GM12878 (cell line): Measurements from ENCODE around the gene GNB3. TPM values are rescaled to one million over a fixed set of nuclear protein-coding genes. Genes with fewer than 3 reads are reported as not detected.
A peak's percentile ranks its signal among the peaks of the same experiment; 100 is the strongest.

Experiments used
- ATF3 ChIP-seq: IDR thresholded peaks from 2 replicates; pipeline ENCODE4 v1.6.1; 2011; ENCODE audit warnings: low read depth, mild to moderate bottlenecking, low read length, moderate library complexity, borderline replicate concordance; ENCODE audit errors: extremely low read depth
- CEBPB ChIP-seq, 2 experiments: fragments of 150-350 bp in 1 of 2; IDR thresholded peaks; 2 replicates each; pipeline ENCODE4 v1.6.1; 2012 to 2014; ENCODE audit warnings: low read depth in 2 of 2, low read length in 2 of 2, borderline replicate concordance in 1 of 2, inconsistent platforms in 1 of 2
- CHD1 ChIP-seq: IDR thresholded peaks from 2 replicates; pipeline ENCODE4 v1.6.1; 2012; ENCODE audit warnings: low read depth, low read length, improper control_type of control experiment
- CREM ChIP-seq: IDR thresholded peaks from 2 replicates; pipeline ENCODE4 v1.6.1; 2014; ENCODE audit warnings: antibody characterized with exemption, low read depth
- CTCF ChIP-seq, 3 experiments: IDR thresholded peaks in 2 of 3; conservative IDR thresholded peaks in 1 of 3; 2 replicates each; pipeline ENCODE4 v1.5.1; 2011; ENCODE audit warnings: low read depth in 3 of 3, low read length in 3 of 3, mild to moderate bottlenecking in 3 of 3, control low read depth in 2 of 3, moderate library complexity in 2 of 3, inconsistent platforms in 1 of 3, mixed read lengths in 1 of 3; ENCODE audit not compliant: control insufficient read depth in 2 of 3, insufficient read depth in 1 of 3; ENCODE audit errors: extremely low read depth in 1 of 3
- HCFC1 ChIP-seq: fragments of 150-350 bp; IDR thresholded peaks from 2 replicates; pipeline ENCODE4 v1.6.1; 2014; ENCODE audit warnings: low read length
- IKZF1 ChIP-seq: fragments of 450-650 bp; conservative IDR thresholded peaks from 2 replicates; pipeline ENCODE4 v1.6.1; 2017; ENCODE audit warnings: antibody characterized with exemption, mild to moderate bottlenecking
- IKZF2 ChIP-seq, 2 experiments: fragments of 450-650 bp; IDR thresholded peaks; 2 replicates each; pipeline ENCODE4 v1.6.1; 2017; ENCODE audit warnings: mild to moderate bottlenecking in 2 of 2, moderate library complexity in 2 of 2
- NFYA ChIP-seq: IDR thresholded peaks from 2 replicates; pipeline ENCODE4 v1.6.1; 2011; ENCODE audit warnings: low read depth, mild to moderate bottlenecking, low read length, improper control_type of control experiment, borderline replicate concordance
- NR2C2 ChIP-seq: IDR thresholded peaks from 2 replicates; pipeline ENCODE4 v1.6.1; 2011; ENCODE audit warnings: borderline replicate concordance, low read depth; ENCODE audit not compliant: control insufficient read depth, insufficient read length
- NR2F1 ChIP-seq: fragments of 450-650 bp; conservative IDR thresholded peaks from 2 replicates; pipeline ENCODE4 v1.6.1; 2017; ENCODE audit warnings: mild to moderate bottlenecking
- PRDM15 ChIP-seq: fragments of 450-650 bp; formaldehyde crosslinking; IDR thresholded peaks from 2 replicates; pipeline ENCODE4 v1.4.0; 2020; ENCODE audit warnings: mild to moderate bottlenecking, moderate library complexity
- RB1 ChIP-seq: fragments of 450-650 bp; formaldehyde crosslinking; IDR thresholded peaks from 2 replicates; pipeline ENCODE4 v1.6.1; 2017; ENCODE audit warnings: mild to moderate bottlenecking, borderline replicate concordance
- RFX5 ChIP-seq: IDR thresholded peaks from 2 replicates; pipeline ENCODE4 v1.6.1; 2011; ENCODE audit warnings: low read depth, low read length, improper control_type of control experiment
- SREBF1 ChIP-seq: IDR thresholded peaks from 2 replicates; pipeline ENCODE4 v1.6.1; 2012; ENCODE audit warnings: mild to moderate bottlenecking, low read length
- STAT1 ChIP-seq: fragments of 450-650 bp; conservative IDR thresholded peaks from 2 replicates; pipeline ENCODE4 v1.6.1; 2014; ENCODE audit warnings: antibody characterized with exemption, mild to moderate bottlenecking
- SUPT20H ChIP-seq: IDR thresholded peaks from 2 replicates; pipeline ENCODE4 v1.6.1; 2011; ENCODE audit warnings: low read depth, mild to moderate bottlenecking, low read length, moderate library complexity, borderline replicate concordance; ENCODE audit not compliant: control insufficient read depth
- TBL1XR1 ChIP-seq: IDR thresholded peaks from 2 replicates; pipeline ENCODE4 v1.6.1; 2012; ENCODE audit warnings: low read depth, low read length, improper control_type of control experiment
- ZBTB11 ChIP-seq: fragments of 450-650 bp; formaldehyde crosslinking; IDR thresholded peaks from 2 replicates; pipeline ENCODE4 v1.5.0; 2022; ENCODE audit warnings: mild to moderate bottlenecking, missing genetic modification characterization
- ZSCAN29 ChIP-seq: fragments of 450-650 bp; IDR thresholded peaks from 2 replicates; pipeline ENCODE4 v1.6.1; 2017; ENCODE audit warnings: mild to moderate bottlenecking, moderate library complexity
- ZZZ3 ChIP-seq: IDR thresholded peaks from 2 replicates; pipeline ENCODE4 v1.6.1; 2011; ENCODE audit warnings: low read depth; ENCODE audit not compliant: control insufficient read depth, insufficient read length
- polyA plus RNA-seq, 11 experiments: library from polyadenylated mRNA; depleted of rRNA in 4 of 11; unstranded in 6 of 11; stranded (reverse) in 5 of 11; fragments of >200 nt; fragmentation: Nextera tagmentation in 4 of 11; fragmentation: Illumina TruSeq in 1 of 11; extraction: Ambion mirVana in 4 of 11; extraction: Trizol in 1 of 11; gene quantifications; 1 replicate in 1 of 11; 2 replicates in 10 of 11; pipeline versions ENCODE4 v1.2.1 to v1.2.3, GENCODE V29; 2011 to 2016; ENCODE audit warnings: inconsistent platforms in 2 of 11, missing spikeins in 2 of 11, low read depth in 1 of 11
- total RNA-seq, 4 experiments: library from RNA; depleted of rRNA in 3 of 4; stranded (reverse); fragments of >200 nt in 3 of 4; fragmentation: Illumina TruSeq in 1 of 4; extraction: Trizol in 1 of 4; gene quantifications; 2 replicates each; pipeline versions ENCODE4 v1.2.1 to v1.2.3, GENCODE V29; 2013 to 2021

Gene GNB3
- total and polyA plus RNA-seq, 10 of the 15 experiments (the other 5 are each of a cell fraction or from before 2014, with no cell fraction given) = 0.05 to 1.1 (median 0.36) TPM

GRCh38 chr12:6851153-6851920 lies 10.6 kb downstream of the GNB3 start, which contains the start of gene CDCA3 (continued):
- no peak for TF ChIP-seq IKZF2 (IDR thresholded peaks at IDR 0.05)
- no peak for TF ChIP-seq ZSCAN29
- TF ChIP-seq NR2F1 = no peak
- TF ChIP-seq ZBTB11 (CRISPR knock-in tag) = no peak
- no peak for TF ChIP-seq IKZF1
- no peak for TF ChIP-seq ATF3
- TF ChIP-seq RFX5 = 0 out of 2 replicates have a peak, but pooled peaks have one; percentile 47
- TF ChIP-seq HCFC1 = 0 out of 2 replicates have a peak, but pooled peaks have one; percentile 30
- no peak for TF ChIP-seq ZZZ3
- TF ChIP-seq CREM = peak; percentile 88
- TF ChIP-seq PRDM15 (CRISPR knock-in tag) = no peak
- 0 out of 2 replicates have a peak, but pooled peaks have one; percentile 57 for TF ChIP-seq CHD1
- TF ChIP-seq NFYA = peak; percentile 92
- TF ChIP-seq SREBF1 = no peak
- no peak for TF ChIP-seq SUPT20H
- TF ChIP-seq TBL1XR1 = 0 out of 2 replicates have a peak, but pooled peaks have one; percentile 11
- TF ChIP-seq CEBPB (IDR thresholded peaks at IDR 0.05; ENCODE audit: borderline replicate concordance in 1 of 2, low read depth in 2 of 2, low read length in 2 of 2) = no peak
- no peak for TF ChIP-seq CTCF (IDR thresholded peaks at IDR 0.05 in 2 of 3, conservative IDR thresholded peaks at IDR 0.05 in 1 of 3; ENCODE audit: control insufficient read depth in 2 of 3, extremely low read depth in 1 of 3, insufficient read depth in 1 of 3, low read depth in 3 of 3, low read length in 3 of 3)
- TF ChIP-seq NR2C2 = no peak
- TF ChIP-seq RB1 = no peak
- TF ChIP-seq STAT1 = no peak
